GM20431 (cell line): ENCODE measurements around the gene RTTN.
"Not testable (repeated sequence)": the region's sequence is repeated elsewhere in the genome, so short reads cannot be mapped to it uniquely, and the experiment has no call there.

Source experiments
- in situ Hi-C: fragments of 300-500 bp; cut with MseI, MboI; formaldehyde crosslinking; loops from one replicate; pipeline ENCODE4 v1.15.0; 2020; ENCODE audit warnings: low sequenced_read_pairs; ENCODE audit not compliant: unreplicated experiment

RTTN gene

GRCh38 chr18:70205421-70206397 is at the start of gene RTTN:
Gene RTTN (minus strand): TSS chr18:70205687. CDS start chr18:70205658, 29 bp downstream.
- in situ Hi-C loops = loop anchor here (10.0 kb wide), 1 partner anchor 229 kb away; no protein-coding TSS in a partner anchor

- in situ Hi-C loops = no loop called here
Observed at GRCh38 chr18:70250781-70251180, 45.3 kb upstream of the RTTN start.

- in situ Hi-C loops = not testable (repeated sequence)
Observed at GRCh38 chr18:70249861-70250260, 44.4 kb upstream of the RTTN start.

- in situ Hi-C loops = no loop called here
Observed at GRCh38 chr18:70249118-70249517, 43.6 kb upstream of the RTTN start.

- in situ Hi-C loops = no loop called here
Observed at GRCh38 chr18:70246061-70246466, 40.6 kb upstream of the RTTN start.

- in situ Hi-C loops = no loop called here
Observed at GRCh38 chr18:70243131-70243929, 37.8 kb upstream of the RTTN start.

GRCh38 chr18:70236921-70237320 is 31.4 kb upstream of the RTTN start:
- in situ Hi-C loops = not testable (repeated sequence)

GRCh38 chr18:70235478-70235877 is 30.0 kb upstream of the RTTN start:
- in situ Hi-C loops = no loop called here

- in situ Hi-C loops = no loop called here
Observed at GRCh38 chr18:70234667-70235459, 29.4 kb upstream of the RTTN start.

- in situ Hi-C loops = no loop called here
Observed at GRCh38 chr18:70233974-70234373, 28.5 kb upstream of the RTTN start.

- in situ Hi-C loops = no loop called here
Observed at GRCh38 chr18:70232261-70232660, 26.8 kb upstream of the RTTN start.

- in situ Hi-C loops = no loop called here
Observed at GRCh38 chr18:70229639-70230038, 24.2 kb upstream of the RTTN start.

GRCh38 chr18:70228536-70228935 is 23.0 kb upstream of the RTTN start:
- in situ Hi-C loops = no loop called here

- in situ Hi-C loops = no loop called here
Observed at GRCh38 chr18:70227438-70227837, 22.0 kb upstream of the RTTN start.

GRCh38 chr18:70221915-70222278 is 16.4 kb upstream of the RTTN start:
- in situ Hi-C loops = no loop called here

- in situ Hi-C loops = no loop called here
Observed at GRCh38 chr18:70221156-70221914, 15.8 kb upstream of the RTTN start.

- in situ Hi-C loops = no loop called here
Observed at GRCh38 chr18:70220628-70221027, 15.1 kb upstream of the RTTN start.

- in situ Hi-C loops = no loop called here
Observed at GRCh38 chr18:70219688-70220087, 14.2 kb upstream of the RTTN start.

GRCh38 chr18:70216788-70217187 is 11.3 kb upstream of the RTTN start:
- in situ Hi-C loops = no loop called here
